Dermis microvascular lymphatic vessel endothelial cell (primary cell): ENCODE data around the gene FUCA1. TPM values are rescaled to one million over a fixed set of nuclear protein-coding genes. Genes with fewer than 3 reads are reported as not detected.
A peak's percentile ranks its signal among the peaks of the same experiment; 100 is the strongest.
"Not testable (repeated sequence)": the region's sequence is repeated elsewhere in the genome, so short reads cannot be mapped to it uniquely, and the experiment has no call there.

Experiments
- DNase-seq, 2 donors: peaks; one replicate each; pipeline versions ENCODE4 v3.0.0 to v3.0.0-alpha.2; 2010; ENCODE audit warnings: low read depth in 2 of 2
- total RNA-seq: library from RNA; depleted of rRNA; stranded (reverse); fragments of >200 nt; gene quantifications from 2 replicates; pipeline ENCODE4 v1.2.1, GENCODE V29; 2014

Gene FUCA1
- total RNA-seq, 1 donor from 2014 or later: 10.0 TPM

DNA sequence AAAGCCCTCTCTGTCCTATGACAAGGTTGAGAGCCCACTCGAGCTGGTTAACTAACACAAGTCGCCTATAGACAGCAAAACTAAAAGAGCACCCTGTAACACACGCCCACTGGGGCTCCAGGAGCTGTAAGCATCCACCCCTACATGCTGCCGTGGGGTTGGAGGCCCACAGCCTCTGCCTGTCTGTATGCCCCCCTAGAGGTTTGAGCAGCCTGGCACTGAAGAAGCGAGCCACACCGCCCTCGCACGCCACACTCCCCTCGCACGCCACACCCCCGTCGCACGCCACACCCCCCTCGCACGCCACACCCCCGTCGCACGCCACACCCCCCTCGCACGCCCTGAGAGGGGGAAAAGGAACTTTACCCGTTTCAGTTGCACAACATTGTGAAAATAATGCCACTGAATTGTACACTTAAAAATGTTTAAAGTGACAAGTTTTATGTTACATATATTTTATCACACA lies 29.7 kb downstream of the FUCA1 start:
- DNase-seq: peak in 1 of 2 donors; percentile 61

DNA sequence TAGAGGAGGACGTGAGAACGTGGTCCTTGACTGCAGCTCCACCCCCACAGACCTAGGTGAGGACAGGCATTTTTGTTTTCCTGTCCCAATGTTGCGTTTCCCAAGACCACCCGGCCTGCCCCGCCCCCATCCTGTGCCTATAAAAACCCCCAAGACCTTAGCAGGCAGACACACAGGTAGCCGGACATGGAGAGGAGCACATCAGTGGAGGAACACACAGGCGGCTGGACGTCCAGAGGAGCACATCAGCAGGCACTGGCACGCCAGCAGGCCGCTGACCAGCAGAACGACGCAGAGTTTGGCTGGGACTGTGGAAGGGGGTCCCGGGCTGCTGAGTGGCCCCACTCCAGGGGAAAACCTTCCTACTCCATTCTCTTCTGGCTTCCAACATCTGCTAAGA lies 30.2 kb downstream of the FUCA1 start:
- no peak for DNase-seq

- no peak for DNase-seq
Observed at GRCh38 chr1:23836037-23836436, 32.1 kb downstream of the FUCA1 start.

DNA sequence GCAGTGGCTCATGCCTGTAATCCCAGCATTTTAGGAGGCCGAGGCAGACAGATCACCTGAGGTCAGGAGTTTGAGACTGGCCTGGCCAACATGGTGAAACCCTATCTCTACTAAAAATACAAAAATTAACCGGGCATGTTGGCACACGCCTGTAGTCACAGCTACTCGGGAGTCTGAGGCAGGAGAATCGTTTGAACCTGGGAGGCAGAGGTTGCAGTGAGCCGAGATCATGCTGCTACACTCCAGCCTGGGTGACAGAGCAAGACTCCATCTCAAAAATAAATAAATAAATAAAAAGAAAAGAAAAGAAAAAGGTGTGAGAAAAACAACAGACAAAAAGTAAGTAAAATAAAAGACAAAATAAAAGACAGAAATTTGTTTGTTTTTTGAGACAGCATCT lies 33.9 kb downstream of the FUCA1 start:
- DNase-seq: not testable (repeated sequence)

- no peak for DNase-seq
Observed at GRCh38 chr1:23827717-23828116, 40.4 kb downstream of the FUCA1 start.

GRCh38 chr1:23826590-23826989 lies 41.5 kb downstream of the FUCA1 start:
- not testable (repeated sequence) for DNase-seq

- no peak for DNase-seq
Observed at GRCh38 chr1:23825762-23826522, 42.1 kb downstream of the FUCA1 start.

DNA sequence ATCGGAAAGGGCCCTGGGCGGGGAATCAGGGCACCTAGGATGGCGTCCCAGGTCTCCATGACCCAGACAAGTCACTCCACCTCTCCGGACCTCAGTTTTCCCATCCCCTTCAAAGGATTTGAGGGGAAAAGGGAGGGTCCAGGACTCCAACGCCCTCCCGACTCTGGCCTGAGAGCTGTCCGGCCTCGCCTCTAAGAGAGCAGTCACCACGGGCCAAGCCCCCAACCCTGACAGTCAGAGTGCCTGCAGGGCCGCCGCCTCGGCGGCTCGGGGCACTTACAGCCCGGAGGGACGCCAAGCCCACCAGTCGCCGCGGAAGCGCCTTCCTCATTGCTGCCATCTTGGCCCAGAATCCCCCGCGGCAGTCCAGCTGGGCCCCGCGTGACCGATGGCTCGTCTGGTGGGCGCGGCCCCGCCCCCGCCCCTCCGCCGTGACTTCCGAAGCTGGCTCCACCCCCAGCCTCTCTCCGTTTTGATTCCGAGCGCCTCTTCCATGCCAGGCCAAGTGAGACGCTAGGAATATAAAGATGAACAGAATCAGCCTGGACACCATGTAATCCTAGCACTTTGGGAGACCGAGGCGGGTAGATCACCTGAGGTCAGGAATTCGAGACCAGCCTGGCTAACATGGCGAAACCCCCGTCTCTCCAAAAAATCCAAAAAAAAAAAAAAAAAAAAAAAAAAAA lies 42.9 kb downstream of the FUCA1 start, which contains the start of gene HMGCL:
HMGCL (minus strand) TSS at position 354 of the 686 bp plus-strand sequence; CDS start at position 340, 14 bp downstream.
- peak; percentile 69 to 91 for DNase-seq

GRCh38 chr1:23824711-23825075 lies 43.4 kb downstream of the FUCA1 start:
- DNase-seq: no peak

- DNase-seq: no peak
Observed at GRCh38 chr1:23823767-23824166, 44.3 kb downstream of the FUCA1 start.

GRCh38 chr1:23817633-23818032 lies 50.5 kb downstream of the FUCA1 start:
- DNase-seq: no peak

- DNase-seq: no peak
Observed at GRCh38 chr1:23816906-23817305, 51.2 kb downstream of the FUCA1 start.

DNA sequence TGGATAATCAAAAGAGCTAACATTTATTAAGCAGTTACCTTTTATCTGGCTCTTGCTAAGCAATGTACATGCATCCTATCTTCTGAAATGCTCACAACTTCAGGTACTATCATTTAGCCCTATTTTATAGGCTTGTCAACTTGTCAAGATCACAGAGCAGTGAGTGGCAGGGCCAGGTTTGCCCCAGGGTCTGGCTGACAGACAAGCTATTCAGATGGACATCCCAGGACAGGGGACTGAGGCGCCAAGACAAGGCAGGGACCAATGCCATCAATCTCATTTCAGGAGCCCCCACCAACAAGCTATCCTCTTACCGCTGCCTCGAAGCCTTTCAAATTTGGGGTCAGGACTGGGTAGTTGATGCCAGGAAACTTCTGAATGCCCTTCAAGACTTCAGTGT lies 51.7 kb downstream of the FUCA1 start:
- no peak for DNase-seq

DNA sequence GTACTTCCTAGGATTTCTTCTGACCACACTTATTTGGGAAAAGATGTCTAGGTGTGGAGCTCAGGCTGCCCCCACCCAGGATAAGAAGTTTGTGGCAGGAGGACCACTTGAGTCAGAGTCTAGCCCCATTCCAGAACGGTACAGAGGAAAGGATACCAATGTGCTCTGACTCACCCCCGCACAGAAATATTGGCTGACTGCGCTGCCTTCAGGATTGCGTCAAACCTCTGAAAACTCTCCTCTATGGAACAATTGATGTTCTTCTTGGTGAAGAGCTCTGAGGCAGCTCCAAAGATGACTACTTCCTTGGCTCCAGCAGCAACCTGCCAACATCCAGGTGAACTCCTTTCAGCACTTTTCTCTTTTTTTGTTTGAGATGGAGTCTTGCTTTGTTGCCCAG lies 54.1 kb downstream of the FUCA1 start:
- DNase-seq: no peak

GRCh38 chr1:23810818-23811540 lies 57.1 kb downstream of the FUCA1 start:
- DNase-seq: peak in 1 of 2 donors; percentile 57

DNA sequence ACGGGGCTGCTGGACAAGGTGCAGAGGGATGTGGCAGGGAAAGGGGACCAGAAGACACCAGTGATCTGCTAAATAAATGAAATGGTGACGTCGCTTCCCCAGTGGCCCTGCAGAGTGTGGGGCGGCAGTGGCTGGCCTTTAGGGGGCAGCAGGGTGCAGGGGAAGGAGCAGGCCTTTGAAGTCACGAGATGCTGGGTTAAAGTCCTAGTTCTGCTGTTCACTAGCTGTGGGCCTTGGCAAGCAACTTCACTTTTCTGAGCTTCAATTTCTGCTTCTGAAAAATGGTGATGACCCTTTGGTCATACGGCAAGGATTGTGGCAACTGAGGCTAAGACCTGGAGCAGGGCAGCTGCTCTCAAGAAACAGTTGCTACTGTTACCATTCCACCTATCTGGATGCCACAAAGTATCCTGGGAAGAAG lies 58.3 kb downstream of the FUCA1 start:
- DNase-seq: peak; percentile 42 to 77

- no peak for DNase-seq
Observed at GRCh38 chr1:23807453-23807852, 60.6 kb downstream of the FUCA1 start.

DNA sequence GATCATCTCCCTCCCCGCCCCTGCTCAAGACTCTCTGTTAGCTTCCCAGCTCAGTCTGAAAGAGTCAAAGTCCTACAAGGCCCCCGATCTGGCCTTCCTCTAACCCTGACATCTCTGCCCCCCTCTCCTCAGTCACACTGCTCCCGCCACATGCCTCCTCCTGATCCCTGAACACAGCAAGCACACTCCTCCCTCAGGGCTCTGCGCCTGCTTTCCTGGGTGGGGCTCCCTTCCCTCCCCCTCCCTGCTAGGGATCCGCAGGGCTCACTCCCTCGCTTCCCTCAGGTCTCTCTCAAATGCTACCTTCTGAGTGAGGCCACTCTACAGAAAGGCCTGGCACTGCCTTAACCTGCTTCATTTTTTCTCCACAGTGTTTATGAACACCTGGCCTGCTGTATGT lies 61.8 kb downstream of the FUCA1 start:
- no peak for DNase-seq

DNA sequence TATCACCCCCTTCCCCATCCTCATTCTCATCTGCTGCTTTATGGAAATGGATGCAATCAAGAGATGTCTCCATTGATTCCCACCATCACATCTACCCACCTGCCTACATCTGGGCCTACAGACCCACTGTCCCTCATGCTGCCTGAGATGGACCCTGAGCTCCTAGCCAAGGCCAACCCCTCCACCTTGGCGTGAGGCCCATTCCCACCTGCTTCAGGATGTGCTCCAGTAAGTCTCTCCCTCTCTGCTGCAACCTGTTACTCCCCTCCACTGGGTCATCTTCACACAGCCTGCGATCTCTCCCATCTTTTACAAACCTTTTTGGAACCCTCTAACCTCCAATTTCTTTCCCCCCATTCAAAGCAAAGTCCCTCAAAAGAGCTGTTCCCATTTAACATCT lies 63.1 kb downstream of the FUCA1 start:
- DNase-seq: no peak

- DNase-seq: no peak
Observed at GRCh38 chr1:23804183-23804835, 63.8 kb downstream of the FUCA1 start.

- DNase-seq: no peak
Observed at GRCh38 chr1:23803674-23804073, 64.4 kb downstream of the FUCA1 start.
